ENCODE measurements around the gene COA4.

GRCh38 chr11:73888244-73888643 is 11.6 kb upstream of the COA4 start:
- TF ChIP-seq EZH2 (IDR thresholded peaks at IDR 0.05; ENCODE audit: low read depth) (no peak), CTCF (conservative IDR thresholded peaks at IDR 0.05) (no peak)

Data from PC-9 (cell line).